GF-D8 (cell line): ENCODE measurements around the gene RBM26.

Source experiments
- DNase-seq: peaks from one replicate; lab custom pipeline; 2025; lab: John Stamatoyannopoulos, UW

The RBM26 gene

DNA sequence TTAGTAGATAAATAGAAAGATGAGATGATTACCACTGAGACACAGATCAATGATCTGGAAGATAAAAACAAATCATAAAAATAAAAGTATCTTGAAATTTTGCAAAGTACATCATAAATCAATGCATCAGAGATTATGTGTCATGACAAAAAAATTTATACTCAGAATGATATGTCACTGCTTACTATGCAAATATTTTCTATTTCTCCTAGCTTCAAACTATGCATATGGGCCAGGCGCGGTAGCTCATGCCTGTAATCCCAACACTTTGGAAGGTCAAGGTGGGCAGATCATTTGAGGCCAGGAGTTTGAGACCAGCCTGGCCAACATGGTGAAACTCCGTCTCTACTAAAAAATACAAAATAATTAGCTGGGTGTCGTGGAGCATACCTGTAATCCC is 17.3 kb upstream of the RBM26 start:
- no peak for DNase-seq

DNA sequence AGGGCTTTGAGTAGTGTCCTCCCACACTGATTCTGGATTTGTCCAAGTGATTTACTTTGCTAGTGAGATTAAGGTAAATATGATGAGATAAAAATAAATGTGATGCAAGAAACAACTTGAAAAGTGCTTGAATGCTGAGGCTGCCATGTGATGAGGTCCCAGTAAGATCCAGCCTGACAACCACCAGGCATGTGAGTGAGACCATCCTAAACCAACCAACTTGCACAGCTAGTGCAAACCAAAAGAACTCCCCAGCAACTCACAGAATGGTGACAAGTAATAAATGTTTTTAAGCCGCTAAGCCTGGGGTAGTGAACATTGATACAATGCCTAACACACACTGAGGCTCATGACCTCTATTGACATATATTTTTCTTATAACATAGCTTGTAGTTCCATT is 13.3 kb upstream of the RBM26 start:
- DNase-seq: no peak

DNA sequence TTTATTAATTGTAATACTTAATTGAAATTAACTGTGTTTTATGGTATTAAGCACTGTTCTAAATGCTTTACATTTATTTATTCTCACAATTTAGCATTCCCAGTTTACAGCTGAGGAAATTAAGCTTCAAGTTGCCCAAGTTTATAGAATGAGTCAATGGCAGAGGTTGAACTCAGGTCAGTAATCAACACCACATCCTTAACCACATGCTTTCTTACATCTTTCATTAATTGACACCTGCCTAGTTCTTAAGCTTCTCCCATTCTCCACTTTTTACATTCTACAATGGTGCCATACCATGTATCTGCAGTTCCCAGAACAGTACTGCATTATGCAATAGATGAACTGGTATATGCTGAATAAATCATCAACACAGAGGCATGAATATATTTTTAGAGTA is 11.7 kb upstream of the RBM26 start:
- no peak for DNase-seq

DNA sequence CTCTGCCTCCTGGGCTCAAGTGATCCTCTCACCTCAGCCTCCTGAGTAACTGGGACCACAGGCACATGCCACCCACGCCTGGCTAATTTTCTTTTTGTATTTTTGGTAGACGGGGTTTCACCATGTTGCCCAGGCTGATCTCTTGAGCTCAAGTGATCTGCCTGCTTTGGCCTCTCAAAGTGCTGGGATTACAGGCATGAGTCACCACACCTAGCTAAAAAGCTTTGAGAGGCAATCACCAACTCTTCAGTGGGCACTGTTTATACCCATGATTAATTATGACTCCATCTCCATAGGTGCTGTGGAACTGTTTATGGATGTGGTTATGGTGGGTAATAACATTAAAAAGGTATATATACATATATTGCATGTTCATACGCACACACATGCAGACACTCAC is 7.5 kb upstream of the RBM26 start:
- DNase-seq: no peak

DNA sequence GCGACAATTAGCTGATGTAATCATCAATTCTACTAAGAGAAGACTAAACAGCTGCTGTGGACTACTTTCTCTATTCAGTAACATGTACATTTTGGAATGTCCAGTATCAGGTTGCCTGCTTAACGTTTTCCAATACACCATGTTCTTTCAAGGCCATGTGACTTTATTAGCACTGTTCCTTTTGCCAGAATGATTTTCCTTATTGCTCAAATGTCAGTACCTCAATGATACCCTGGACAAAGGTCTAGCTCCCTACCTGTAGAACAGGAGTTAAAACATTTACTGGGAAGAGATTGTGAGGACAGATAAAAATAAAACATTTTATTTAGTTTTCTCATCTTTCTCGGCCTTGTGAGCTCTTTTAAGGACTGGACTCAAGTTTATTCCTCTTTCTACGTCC is 3.8 kb upstream of the RBM26 start:
- DNase-seq: no peak

DNA sequence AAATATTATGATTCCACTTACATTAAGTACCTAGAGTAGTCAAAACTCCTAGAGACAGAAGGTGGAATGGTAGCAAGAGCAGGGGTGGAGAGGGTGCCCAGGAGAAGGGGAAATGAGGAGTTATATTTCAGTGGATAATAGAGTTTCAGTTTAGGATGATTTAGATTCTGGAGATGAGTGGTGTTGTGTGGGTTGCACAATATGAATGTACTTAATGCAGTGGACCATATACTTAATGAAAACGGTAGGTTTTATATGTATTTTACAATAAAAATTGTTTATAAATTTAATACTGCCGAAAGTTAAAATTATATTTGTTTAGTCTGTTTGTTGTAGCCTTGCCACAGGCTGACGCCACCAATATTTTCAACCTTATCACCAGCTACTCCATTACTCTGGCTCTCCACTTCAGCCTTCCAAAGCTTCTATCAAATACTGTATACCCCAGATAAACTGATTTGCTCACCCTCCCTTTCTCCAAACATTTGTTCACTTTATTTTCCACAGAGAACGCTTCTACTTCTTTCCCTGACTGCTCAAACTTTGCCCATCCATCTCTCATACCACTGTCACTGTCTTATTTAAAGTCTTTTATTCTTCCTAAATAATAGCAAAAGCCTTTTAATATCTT is 1.4 kb upstream of the RBM26 start:
- DNase-seq: peak; percentile 18

DNA sequence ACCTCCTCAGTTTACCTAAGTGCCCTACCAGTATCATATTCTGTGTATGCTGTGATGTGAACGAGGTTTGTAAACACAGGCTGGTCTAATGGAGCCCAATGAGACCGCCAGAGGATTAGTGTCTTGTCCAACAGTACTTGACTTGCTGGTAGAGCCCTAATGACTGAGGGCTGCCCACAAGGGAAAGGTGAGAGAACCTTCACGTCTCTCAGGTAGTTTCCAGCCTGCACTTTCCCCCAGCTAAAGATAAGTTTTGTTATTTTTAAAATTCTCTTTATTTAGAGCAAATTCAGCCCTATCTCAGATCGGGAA is 498 bp upstream of the RBM26 start:
- DNase-seq: no peak

DNA sequence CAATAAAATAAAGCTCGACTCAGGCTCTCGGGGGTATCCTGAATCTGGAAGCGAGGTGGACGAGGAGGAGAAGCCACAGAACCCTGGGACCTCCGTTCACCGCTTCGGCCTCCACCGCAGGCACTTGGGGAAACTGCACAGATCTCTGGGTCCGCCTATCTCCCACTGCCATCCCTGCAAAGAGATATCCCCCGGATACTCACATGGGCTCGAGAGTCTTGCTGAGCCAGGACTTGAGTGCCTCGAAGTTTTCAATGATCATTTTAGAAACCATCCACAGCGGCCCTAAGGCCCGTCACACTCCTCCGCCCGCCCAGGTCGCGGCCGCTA is 589 bp downstream of the RBM26 start:
- no peak for DNase-seq

DNA sequence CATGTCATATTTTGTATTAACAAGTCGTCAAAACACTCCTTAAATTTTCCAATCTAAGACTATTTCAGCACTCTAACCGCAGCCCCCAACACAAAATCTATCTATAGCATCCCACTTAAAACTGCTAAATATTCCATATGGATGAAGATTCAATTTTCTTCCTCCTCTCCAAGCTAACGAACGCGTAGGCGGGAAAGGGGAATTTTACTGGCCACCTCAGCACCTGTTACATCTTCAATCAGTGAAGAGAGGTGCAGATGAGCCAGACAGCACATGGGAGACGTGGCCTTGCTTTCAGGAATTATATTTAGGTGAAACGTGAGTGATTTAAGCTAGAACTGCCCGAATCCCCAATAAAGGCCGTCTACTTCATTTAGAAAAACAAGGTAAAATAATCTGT is 1.1 kb downstream of the RBM26 start:
- no peak for DNase-seq

DNA sequence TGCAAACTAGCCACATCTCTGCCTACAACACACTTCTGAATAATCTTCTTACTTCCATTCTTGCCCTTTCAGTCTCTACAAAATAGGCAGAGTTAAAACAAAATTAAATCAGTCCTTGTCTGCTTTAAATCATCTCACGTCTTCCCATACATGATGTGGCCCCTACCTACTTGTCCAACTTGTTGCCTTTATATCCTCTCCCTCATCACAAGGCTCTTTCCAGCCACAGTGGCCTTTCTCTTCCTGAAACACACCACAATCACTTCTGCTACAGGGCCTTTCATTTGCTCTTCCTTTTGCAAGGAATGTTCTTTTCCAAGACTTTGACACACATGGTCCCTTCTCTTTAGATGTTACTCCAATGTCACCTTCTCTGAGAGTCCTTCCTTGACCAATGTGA is 1.7 kb downstream of the RBM26 start:
- no peak for DNase-seq

DNA sequence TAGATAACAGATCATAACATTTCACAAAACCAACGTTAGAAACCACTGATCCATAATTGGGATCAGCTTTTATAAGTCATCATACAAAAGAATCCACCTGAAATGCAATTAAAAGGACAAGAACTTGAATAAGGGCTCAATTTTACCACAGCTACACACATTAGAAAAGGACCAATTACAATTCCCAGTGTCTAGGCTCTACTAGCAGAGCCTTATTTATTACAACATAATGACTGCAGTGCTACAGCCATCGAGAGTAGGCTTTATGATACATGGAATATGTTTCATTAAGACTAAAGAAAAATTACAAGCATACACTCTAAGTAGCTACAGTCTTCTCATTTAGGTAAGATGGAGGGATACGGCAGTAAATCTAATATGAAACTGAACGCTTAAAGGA is 2.9 kb downstream of the RBM26 start:
- DNase-seq: no peak

DNA sequence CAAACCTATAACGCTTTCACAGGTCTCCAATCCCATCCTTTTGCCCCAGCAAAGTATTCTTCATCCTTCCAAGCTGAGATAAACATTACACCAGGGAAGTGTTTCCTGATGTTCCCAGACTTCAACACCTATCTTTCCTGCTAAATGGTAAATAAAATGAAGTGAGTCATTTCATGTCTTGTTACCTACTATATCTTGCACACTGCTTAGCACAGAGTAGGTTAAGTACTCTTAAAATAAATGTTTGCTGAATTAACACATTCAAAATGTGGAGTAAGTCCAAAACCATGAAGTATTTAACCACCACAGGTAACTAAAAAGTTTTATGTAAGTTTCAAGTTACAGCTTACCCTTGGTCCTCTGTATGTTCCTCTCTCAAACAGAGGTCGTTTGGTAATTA is 3.4 kb downstream of the RBM26 start:
- no peak for DNase-seq

DNA sequence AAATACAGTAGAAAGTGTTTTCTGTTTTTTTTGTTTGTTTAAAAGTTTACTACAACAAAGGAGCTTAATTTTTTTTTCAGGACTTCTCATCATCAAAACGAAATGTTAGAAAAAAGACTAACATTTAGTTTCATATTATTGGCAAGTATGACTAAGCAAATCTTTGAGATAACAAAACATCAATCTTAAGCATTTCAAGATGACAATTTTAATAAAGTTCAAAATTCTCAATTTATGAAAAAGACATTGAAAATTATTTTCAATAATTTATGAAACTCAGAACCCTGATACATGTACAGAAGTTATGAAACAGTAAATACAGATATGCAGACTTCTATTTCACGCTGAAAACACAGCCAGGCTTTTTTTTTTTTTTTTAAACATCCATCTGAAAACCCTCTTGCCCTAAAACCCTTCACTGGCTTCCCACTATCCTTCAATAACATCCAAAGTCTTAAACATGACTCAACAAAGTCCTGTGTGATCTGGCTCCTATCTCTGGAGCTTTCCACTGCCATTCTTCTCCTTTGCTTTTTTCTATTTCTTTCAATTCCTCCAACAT is 3.9 kb downstream of the RBM26 start:
- no peak for DNase-seq

DNA sequence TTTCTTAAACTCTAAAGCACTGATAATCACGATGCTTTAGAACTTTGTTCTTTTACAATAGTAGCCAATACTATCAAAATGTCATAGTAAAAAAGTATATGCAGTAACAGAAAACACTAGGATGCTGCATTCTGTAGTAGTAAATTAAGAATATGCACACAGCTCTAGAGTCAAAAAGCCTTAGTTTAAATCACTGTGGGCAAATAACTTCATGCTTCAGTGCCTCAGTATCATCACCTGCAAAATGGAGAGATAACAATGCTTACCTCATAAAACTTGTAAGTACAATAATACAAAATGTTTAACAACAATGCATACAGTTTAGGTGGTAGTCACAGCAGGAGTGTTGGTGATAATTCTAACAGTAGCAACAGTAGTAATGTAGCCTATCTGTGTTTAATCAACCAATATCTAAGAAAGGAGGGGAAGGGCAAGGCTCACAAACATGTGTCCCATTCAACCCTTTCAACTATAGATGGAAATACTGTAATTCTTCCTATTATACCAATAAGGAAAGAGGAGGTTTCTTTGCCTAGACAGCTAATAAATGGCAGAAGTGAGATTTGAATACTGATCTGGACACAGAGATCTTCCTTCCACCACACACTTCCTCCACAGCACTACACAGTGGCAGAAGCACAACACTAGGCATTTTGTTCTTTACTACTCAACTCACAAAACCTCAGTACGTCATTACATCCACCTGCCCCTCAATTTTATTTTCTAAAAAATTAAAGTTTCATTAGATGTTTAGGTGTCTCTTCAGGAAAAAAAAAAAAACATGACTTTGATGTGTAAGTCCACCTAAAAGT is 4.6 kb downstream of the RBM26 start:
- peak; percentile 27 for DNase-seq

DNA sequence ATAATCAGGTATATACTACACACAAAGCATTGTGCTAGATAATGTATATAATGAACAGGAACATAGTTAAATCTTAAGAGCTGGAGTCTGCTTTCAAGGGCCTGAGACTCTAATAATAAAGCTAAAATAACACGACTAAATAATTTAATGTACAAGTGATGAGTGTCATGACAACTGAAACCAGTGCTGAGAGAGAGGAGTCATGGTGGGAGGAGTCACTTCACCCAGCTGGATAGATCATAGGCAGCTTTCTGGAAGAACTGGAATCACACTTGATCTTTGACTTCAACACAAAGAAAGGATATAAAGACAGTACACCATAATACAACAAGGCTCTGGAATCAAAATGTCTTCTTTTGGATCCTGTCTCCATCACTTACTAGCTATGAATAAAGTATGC is 7.1 kb downstream of the RBM26 start:
- DNase-seq: no peak

DNA sequence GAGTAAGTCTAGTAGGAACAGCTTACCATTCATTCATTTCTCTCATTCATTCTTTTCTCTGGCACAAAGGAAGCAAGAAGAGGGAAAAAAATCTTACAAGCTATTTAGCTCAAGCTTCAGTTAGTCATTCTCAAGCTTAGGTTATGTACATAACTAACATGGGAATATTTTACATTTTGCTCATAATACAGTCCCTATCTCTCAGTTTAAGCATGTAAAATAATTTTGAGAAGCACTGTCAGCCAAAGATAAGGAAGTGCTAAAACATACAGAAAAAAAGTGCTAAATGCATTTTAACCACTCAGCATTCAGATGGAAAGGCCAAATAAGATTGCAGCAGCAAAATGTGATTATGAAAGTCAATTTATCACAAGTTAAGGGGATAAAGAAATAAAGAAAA is 7.9 kb downstream of the RBM26 start:
- no peak for DNase-seq

DNA sequence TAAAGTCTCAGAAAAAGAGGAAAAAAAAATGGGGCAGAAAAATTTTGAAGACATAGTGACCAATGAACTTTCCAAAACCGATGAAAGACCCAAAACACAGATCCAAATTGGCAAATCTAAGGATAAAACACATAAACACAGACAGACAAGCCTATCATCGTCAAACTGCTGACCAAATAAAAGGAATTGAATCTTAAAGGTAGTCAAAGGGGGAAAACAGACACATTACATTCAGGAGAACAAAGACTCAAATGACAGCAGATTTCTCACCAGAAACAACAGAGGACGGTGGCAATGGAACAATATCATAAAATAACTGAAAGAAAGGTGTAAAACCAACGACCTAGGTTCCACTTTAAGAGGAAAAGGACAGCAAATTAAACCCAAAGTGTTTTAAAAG is 10.2 kb downstream of the RBM26 start:
- DNase-seq: no peak

DNA sequence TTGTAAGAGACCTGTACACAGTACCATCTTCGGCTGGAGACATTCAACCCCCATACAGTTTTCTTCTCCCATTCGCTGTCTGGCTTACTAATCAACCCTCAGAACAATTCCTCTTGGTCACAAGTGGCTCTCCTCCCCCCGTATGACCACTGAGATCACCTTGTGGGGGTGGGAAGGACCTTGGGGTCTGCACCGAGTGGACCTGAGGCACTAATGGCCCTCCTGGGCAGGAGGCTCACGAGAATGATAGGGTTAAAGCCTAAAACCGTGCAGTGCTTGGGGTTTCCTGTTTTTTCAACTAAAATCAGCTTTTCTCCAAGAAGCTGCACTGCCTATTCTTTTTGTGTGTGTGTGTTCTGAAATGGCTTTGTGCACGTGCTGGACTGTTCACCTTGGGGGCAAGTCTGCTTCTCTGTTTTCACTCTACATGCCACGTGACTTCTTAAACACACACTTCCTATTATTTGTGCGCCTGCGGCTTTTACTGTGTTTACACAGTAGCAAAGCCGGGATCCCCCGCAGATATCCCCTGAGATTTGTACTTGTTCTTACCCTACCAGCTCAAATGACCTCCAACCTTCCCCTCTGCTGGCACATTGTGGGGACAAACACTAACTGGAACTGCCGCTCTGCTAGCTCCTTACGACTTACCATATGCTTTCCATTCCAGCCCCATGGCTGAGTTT is 12.3 kb downstream of the RBM26 start:
- peak; percentile 67 for DNase-seq

DNA sequence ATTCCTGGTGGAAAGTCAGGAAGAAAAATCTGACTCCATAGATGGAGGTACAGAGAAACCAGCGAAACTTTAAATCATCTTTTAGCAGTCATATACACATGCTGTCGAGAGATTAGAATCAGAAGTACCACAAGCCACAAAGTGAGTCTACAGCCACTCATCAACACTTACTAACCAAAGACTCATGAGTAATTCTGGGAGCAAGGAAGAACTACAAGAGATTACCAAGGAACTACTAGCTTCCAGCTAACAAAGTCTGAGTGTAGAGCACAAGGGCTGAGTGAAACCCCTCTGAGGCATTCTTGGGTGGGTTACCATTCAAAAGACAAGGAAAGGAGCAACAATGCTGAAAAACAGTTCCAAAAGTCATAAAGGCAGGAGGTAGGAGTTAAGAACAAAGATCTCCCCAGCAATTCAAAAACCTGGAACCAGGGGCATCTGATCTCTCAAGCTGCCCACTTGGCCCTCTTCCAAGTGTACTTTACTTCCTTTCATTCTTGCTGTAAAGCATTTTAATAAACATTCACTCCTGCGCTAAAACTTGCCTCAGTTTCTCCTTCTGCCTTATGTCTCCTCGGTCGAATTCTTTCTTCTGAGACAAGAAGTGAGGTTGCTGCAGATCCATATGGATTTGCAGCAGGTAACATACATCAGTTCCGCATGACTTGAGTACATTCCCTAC is 13.0 kb downstream of the RBM26 start:
- DNase-seq: peak; percentile 20

DNA sequence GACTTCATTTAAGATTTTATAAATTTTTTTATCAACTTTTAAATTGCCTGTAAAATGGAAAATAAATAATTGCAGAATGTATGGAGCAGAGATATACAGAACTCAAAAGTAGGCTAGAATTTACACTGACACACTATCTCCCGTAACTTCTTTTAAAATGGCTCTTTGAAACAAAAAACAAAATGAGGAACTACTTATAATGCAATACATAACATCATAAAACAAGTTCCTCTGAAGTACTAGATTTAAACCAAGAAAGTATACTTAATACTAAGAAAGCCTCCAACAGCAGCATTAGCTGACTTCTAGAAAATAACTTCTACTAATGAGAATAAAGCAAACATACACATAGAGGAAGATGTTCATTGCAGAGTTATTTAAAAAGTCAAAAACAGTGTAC is 17.0 kb downstream of the RBM26 start:
- DNase-seq: peak; percentile 90

DNA sequence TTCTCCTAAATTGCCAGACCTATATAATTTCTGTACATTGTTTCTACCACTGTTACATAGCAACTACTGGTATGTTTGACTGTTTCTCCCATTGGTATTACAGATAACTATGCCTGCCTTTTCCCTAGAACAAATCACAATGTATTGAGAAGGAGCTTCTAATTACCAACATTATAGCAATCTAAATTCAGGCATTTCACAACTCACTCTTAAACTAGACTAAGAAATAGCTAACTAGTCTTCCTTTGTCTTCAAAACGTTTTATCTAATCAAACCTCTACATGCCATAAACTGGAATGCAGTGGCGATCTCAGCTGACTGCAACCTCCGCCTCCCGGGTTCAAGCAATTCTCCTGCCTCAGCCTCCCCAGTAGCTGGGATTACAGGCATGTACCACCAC is 18.2 kb downstream of the RBM26 start:
- no peak for DNase-seq

DNA sequence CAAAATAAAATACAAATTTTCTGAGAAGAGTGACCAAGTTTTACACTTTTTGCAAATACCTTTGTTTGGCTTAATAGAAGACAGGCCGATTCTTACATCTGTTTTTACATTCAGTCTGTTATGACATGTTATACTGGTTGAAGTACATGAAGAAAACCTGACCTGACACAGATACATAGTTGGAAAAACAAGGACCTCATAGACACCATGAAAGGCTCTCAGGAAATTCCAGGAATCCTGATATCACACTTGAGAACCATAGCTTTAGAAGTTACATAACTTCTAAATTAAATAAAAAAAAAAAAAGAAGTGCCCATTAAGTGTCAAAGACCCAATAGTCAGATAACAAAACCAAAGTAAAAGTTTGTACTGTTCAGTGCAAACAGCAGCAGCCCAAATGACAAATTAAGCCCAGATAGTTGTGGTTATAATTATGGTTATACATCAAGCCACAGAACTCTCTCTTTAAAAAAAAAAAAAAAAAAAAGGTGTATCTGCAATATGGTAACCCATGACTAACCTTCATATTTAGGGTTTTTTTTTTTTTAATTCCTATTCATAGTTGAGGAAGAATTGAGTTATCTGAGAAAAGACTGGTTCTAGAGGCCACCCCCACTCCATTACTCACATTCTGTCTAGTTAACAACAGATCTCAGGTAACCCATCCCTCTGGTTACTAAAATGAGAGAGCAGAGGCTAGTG is 19.8 kb downstream of the RBM26 start:
- no peak for DNase-seq
